Measurements from ENCODE around the gene HBQ1.
"Not testable (repeated sequence)": the region's sequence is repeated elsewhere in the genome, so short reads cannot be mapped to it uniquely, and the experiment has no call there.

Gene HBQ1

GRCh38 chr16:160691-161190 lies 19.5 kb upstream of the HBQ1 start:
- no peak for TF ChIP-seq CTCF (IDR thresholded peaks at IDR 0.05; ENCODE audit: low read depth, low read length, missing control alignments)
- no peak for DNase-seq (ENCODE audit: low read depth)
- in situ Hi-C loops (cut with HindIII; ENCODE audit: low sequenced_read_pairs), result no loop called here

GRCh38 chr16:162271-162991 lies 17.8 kb upstream of the HBQ1 start:
- in situ Hi-C loops (cut with HindIII; ENCODE audit: low sequenced_read_pairs), result no loop called here
- DNase-seq (ENCODE audit: low read depth), result no peak
- H3K4me3 ChIP-seq (ENCODE audit: low read depth, low read length), result no peak overlapping the region
- TF ChIP-seq CTCF (IDR thresholded peaks at IDR 0.05; ENCODE audit: low read depth, low read length, missing control alignments), result no peak

More at GRCh38 chr16:160691-161190, 19.5 kb upstream of the HBQ1 start:
- H3K4me3 ChIP-seq (ENCODE audit: low read depth, low read length), result no peak overlapping the region

GRCh38 chr16:163139-163538 lies 17.1 kb upstream of the HBQ1 start:
- in situ Hi-C loops (cut with HindIII; ENCODE audit: low sequenced_read_pairs); H3K4me3 ChIP-seq (ENCODE audit: low read depth, low read length); DNase-seq (ENCODE audit: low read depth): not testable (repeated sequence)

- H3K4me3 ChIP-seq (ENCODE audit: low read depth, low read length); DNase-seq (ENCODE audit: low read depth); in situ Hi-C loops (cut with HindIII; ENCODE audit: low sequenced_read_pairs): not testable (repeated sequence)
These were observed 16.6 kb upstream of the HBQ1 start for GRCh38 chr16:163696-164095.

GRCh38 chr16:164134-164823 lies 16.0 kb upstream of the HBQ1 start:
- H3K4me3 ChIP-seq (ENCODE audit: low read depth, low read length); in situ Hi-C loops (cut with HindIII; ENCODE audit: low sequenced_read_pairs): not testable (repeated sequence)

GRCh38 chr16:164827-165538 lies 15.3 kb upstream of the HBQ1 start:
- no peak for TF ChIP-seq CTCF (IDR thresholded peaks at IDR 0.05; ENCODE audit: low read depth, low read length, missing control alignments)
- H3K4me3 ChIP-seq (ENCODE audit: low read depth, low read length), result no peak overlapping the region
- no peak for DNase-seq (ENCODE audit: low read depth)
- in situ Hi-C loops (cut with HindIII; ENCODE audit: low sequenced_read_pairs), result no loop called here

More at GRCh38 chr16:164134-164823, 16.0 kb upstream of the HBQ1 start:
- not testable (repeated sequence) for DNase-seq (ENCODE audit: low read depth)

GRCh38 chr16:165539-166374 lies 14.5 kb upstream of the HBQ1 start, which contains the start of gene HBM:
HBM (plus strand) TSS chr16:165978; CDS start chr16:165998, 20 bp downstream.
- no peak within 1 kb of the TSS for H3K4me3 ChIP-seq (ENCODE audit: low read depth, low read length)
- no peak for DNase-seq (ENCODE audit: low read depth)
- in situ Hi-C loops (cut with HindIII; ENCODE audit: low sequenced_read_pairs), result no loop called here
- TF ChIP-seq CTCF (IDR thresholded peaks at IDR 0.05; ENCODE audit: low read depth, low read length, missing control alignments), result no peak
